Measurements from ENCODE around the gene IGLL5. TPM values are rescaled to one million over a fixed set of nuclear protein-coding genes. Genes with fewer than 3 reads are reported as not detected.

The IGLL5 gene
- not detected for total RNA-seq

DNA sequence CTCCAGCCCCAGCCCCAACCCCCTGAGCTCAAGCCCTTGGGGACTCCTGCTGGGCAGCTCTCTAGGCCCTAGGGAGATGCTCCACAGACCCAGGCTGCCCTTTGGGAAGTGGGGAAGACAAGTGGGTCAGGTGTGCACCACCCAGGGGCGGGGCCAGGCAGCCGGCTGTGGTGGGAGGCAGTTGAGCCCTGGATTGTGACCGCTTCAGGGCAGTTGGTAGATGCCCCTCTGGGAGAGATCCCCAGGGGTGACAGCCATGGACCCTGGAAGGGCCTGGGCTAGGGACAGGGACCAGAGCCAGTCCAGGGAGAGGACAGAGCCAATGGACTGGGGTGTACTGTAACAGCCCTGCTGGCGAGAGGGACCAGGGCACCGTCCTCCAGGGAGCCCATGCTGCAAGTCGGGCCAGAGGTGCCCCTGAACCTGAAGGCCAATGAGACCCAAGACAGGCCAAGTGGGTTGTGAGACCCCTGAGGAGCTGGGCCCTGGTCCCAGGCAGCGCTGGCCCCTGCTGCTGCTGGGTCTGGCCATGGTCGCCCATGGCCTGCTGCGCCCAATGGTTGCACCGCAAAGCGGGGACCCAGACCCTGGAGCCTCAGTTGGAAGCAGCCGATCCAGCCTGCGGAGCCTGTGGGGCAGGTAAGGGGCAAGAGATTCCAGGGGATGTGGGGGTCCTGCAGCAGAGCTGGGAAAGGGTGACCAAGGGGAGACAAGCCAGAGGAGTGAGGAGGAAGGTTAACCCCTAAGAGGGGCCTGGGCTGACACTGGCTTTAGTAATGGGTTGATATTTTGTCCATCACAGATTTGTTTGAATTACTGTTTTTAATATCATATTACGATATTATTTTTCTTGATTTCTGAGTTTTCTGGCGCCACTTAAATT is at the start of gene IGLL5:
Gene IGLL5 (plus strand): TSS at position 196 of the 883 bp plus-strand sequence. CDS start 238 bp downstream, at position 434.
- peaks cover 16% of the 10 kb centered on the region for H3K27me3 Mint-ChIP-seq
- CTCF ChIA-PET: interaction anchor here (0.6 to 0.7 kb wide), 2 partner anchors 41 to 118 kb away, joined by 3 to 4 read pairs; no protein-coding TSS in a partner anchor
- H3K36me3 Mint-ChIP-seq (ENCODE audit: low read depth): no peaks in the 10 kb centered on the region
- ATAC-seq (no peak), DNase-seq (no peak)
- H3K27ac Mint-ChIP-seq: no peak within 1 kb of the TSS
- H3K4me1 Mint-ChIP-seq: peaks cover 12% of the 10 kb centered on the region
- intact Hi-C loops (cut with DNase I, micrococcal nuclease): no loop called here
- no peak within 1 kb of the TSS for H3K4me3 Mint-ChIP-seq
- H3K9me3 Mint-ChIP-seq (ENCODE audit: low read depth): no peaks in the 10 kb centered on the region
- POLR2A ChIA-PET: interaction anchor here (0.6 kb wide), 1 partner anchor 99 kb away, joined by 3 read pairs; no protein-coding TSS in a partner anchor

GRCh38 chr22:22838148-22838786 is 49.3 kb upstream of the IGLL5 start:
- no peaks in the 10 kb centered on the region for H3K36me3 Mint-ChIP-seq (ENCODE audit: low read depth)
- H3K4me3 Mint-ChIP-seq: no peak overlapping the region
- intact Hi-C loops (cut with DNase I, micrococcal nuclease): no loop called here
- ChIA-PET CTCF (interaction anchor here (0.8 to 4.3 kb wide), 3 partner anchors 10 to 20 kb away, joined by 4 to 26 read pairs (median 4); no protein-coding TSS in a partner anchor), POLR2A (interaction anchor here (0.5 kb wide), 1 partner anchor 10 kb away, joined by 3 read pairs; no protein-coding TSS in a partner anchor)
- DNase-seq (no peak), ATAC-seq (no peak)
- peaks cover 11% of the 10 kb centered on the region for H3K4me1 Mint-ChIP-seq
- H3K27me3 Mint-ChIP-seq: no peaks in the 10 kb centered on the region
- no peaks in the 10 kb centered on the region for H3K9me3 Mint-ChIP-seq (ENCODE audit: low read depth)
- no peak overlapping the region for H3K27ac Mint-ChIP-seq

GRCh38 chr22:22839570-22840314 is 47.9 kb upstream of the IGLL5 start:
- CTCF ChIA-PET: interaction anchor here (1.0 kb wide), 2 partner anchors 10 to 52 kb away, joined by 3 read pairs; no protein-coding TSS in a partner anchor
- intact Hi-C loops (cut with DNase I, micrococcal nuclease): no loop called here
- no peaks in the 10 kb centered on the region for H3K27me3 Mint-ChIP-seq
- ATAC-seq (no peak), DNase-seq (no peak)
- no peaks in the 10 kb centered on the region for H3K36me3 Mint-ChIP-seq (ENCODE audit: low read depth)
- no peak overlapping the region for H3K27ac Mint-ChIP-seq
- no peaks in the 10 kb centered on the region for H3K9me3 Mint-ChIP-seq (ENCODE audit: low read depth)
- H3K4me3 Mint-ChIP-seq: no peak overlapping the region
- peaks cover 21% of the 10 kb centered on the region for H3K4me1 Mint-ChIP-seq
- POLR2A ChIA-PET: no interaction called here

GRCh38 chr22:22840780-22841179 is 46.8 kb upstream of the IGLL5 start:
- DNase-seq: no peak
- H3K4me3 Mint-ChIP-seq: no peak overlapping the region
- H3K27me3 Mint-ChIP-seq: no peaks in the 10 kb centered on the region
- H3K36me3 Mint-ChIP-seq (ENCODE audit: low read depth): no peaks in the 10 kb centered on the region
- ChIA-PET POLR2A (no interaction called here), CTCF (no interaction called here)
- H3K4me1 Mint-ChIP-seq: peaks cover 28% of the 10 kb centered on the region
- no peak for ATAC-seq
- intact Hi-C loops (cut with DNase I, micrococcal nuclease): no loop called here
- H3K9me3 Mint-ChIP-seq (ENCODE audit: low read depth): no peaks in the 10 kb centered on the region
- no peak overlapping the region for H3K27ac Mint-ChIP-seq

DNA sequence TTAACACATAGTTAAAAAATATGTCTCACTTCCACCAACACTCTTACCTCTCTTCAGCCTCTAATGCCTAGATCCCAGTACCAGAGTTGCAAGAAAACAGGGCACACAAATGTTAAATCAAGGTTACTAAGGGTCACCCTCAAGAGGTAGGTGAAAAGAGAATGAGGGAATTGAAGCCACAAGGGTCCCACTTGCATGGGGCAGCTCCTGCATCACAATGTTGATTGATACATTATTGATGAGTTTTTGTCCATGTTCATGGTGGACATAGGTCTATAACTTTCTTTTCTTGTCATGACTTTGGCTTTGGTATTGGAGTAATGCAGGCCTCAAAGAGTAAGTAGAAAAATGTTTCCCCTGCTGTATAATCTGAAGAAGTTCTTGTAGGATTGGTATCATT is 46.0 kb upstream of the IGLL5 start:
- Mint-ChIP-seq H3K27me3 (no peaks in the 10 kb centered on the region), H3K4me3 (no peak overlapping the region), H3K27ac (no peak overlapping the region), H3K4me1 (peaks cover 33% of the 10 kb centered on the region), H3K9me3 (ENCODE audit: low read depth) (no peaks in the 10 kb centered on the region), H3K36me3 (ENCODE audit: low read depth) (no peaks in the 10 kb centered on the region)
- DNase-seq: no peak
- ChIA-PET CTCF (interaction anchor here (1.0 kb wide), 1 partner anchor 16 kb away, joined by 3 read pairs; no protein-coding TSS in a partner anchor), POLR2A (no interaction called here)
- no peak for ATAC-seq
- intact Hi-C loops (cut with DNase I, micrococcal nuclease): no loop called here

DNA sequence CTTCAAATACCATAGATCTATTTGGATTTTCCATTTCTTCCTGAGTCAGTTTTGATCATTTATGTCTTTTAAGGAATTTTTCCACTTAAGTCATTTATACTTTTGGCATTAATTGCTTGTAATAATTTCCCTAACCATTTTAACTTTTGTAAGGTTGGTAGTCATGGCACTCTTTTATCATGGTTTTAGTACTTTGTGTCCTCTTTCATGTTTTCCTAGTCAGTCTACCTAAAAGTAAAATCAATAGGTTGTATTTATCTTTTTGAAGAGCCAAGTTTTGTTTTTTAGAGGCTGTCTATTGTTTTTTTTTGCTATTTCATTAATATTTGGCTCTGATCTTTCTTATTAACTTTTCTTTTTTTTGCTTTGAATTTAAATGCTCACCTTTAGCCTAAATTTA is 45.5 kb upstream of the IGLL5 start:
- DNase-seq (no peak), ATAC-seq (no peak)
- Mint-ChIP-seq H3K36me3 (ENCODE audit: low read depth) (no peaks in the 10 kb centered on the region), H3K27ac (no peak overlapping the region), H3K4me3 (no peak overlapping the region), H3K9me3 (ENCODE audit: low read depth) (no peaks in the 10 kb centered on the region), H3K27me3 (no peaks in the 10 kb centered on the region), H3K4me1 (peaks cover 36% of the 10 kb centered on the region)
- intact Hi-C loops (cut with DNase I, micrococcal nuclease): no loop called here
- ChIA-PET POLR2A (no interaction called here), CTCF (interaction anchor here (0.8 to 1.0 kb wide), 2 partner anchors 15 to 55 kb away, joined by 3 read pairs; no protein-coding TSS in a partner anchor)

DNA sequence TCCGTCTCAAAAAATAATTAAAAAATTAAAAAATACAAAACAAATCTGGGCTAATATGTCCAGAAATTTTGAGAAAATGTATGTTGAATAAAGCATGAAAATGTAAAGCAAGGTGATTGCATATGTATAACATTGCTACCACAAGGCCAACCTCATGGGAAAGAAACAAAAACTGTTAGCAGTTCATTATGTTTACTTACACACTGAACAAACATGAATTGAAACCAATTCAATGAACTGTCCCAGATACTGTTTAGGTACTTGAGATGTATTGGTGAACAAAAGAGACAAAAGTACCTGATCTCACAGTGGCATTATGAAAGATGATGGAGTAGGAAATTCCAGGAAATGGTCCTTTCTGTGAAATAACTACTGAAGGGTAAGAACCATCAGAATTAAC is 43.8 kb upstream of the IGLL5 start:
- Mint-ChIP-seq H3K4me1 (peaks cover 35% of the 10 kb centered on the region), H3K27ac (no peak overlapping the region), H3K27me3 (no peaks in the 10 kb centered on the region), H3K36me3 (ENCODE audit: low read depth) (no peaks in the 10 kb centered on the region), H3K9me3 (ENCODE audit: low read depth) (no peaks in the 10 kb centered on the region), H3K4me3 (no peak overlapping the region)
- ChIA-PET CTCF (interaction anchor here (1.5 kb wide), 1 partner anchor 40 kb away, joined by 4 read pairs; no protein-coding TSS in a partner anchor), POLR2A (no interaction called here)
- DNase-seq: no peak
- no peak for ATAC-seq
- intact Hi-C loops (cut with DNase I, micrococcal nuclease): no loop called here

DNA sequence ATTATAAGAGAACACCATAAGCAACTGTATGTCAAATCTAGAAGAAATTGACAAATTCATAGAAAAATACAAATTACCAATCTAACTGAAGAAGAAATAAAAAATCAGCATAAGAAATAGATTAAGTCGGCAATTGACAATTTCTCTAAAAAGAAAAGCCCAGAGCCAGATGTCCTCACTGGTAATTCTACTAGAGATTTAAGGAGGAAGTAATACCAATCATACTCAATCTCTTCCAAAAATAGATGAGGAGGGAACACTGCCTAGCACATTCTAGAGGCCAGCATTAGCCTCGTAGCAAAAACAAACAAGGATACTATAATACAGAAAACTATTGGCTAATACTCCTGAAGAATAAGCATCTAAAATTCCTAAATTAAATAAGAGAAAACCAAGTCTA is 40.4 kb upstream of the IGLL5 start:
- intact Hi-C loops (cut with DNase I, micrococcal nuclease): loop anchor here in 1 of 2 experiments (2.0 kb wide), 1 partner anchor 110 kb away; no protein-coding TSS in a partner anchor
- ChIA-PET POLR2A (no interaction called here), CTCF (interaction anchor here (0.8 to 4.1 kb wide), 19 partner anchors 11 to 110 kb away, joined by 3 to 41 read pairs (median 6); partner anchors contain the start of gene IGLL5)
- Mint-ChIP-seq H3K9me3 (ENCODE audit: low read depth) (no peaks in the 10 kb centered on the region), H3K27ac (no peak overlapping the region), H3K27me3 (no peaks in the 10 kb centered on the region), H3K4me3 (no peak overlapping the region), H3K36me3 (ENCODE audit: low read depth) (no peaks in the 10 kb centered on the region), H3K4me1 (peaks cover 36% of the 10 kb centered on the region)
- DNase-seq (no peak), ATAC-seq (no peak)

DNA sequence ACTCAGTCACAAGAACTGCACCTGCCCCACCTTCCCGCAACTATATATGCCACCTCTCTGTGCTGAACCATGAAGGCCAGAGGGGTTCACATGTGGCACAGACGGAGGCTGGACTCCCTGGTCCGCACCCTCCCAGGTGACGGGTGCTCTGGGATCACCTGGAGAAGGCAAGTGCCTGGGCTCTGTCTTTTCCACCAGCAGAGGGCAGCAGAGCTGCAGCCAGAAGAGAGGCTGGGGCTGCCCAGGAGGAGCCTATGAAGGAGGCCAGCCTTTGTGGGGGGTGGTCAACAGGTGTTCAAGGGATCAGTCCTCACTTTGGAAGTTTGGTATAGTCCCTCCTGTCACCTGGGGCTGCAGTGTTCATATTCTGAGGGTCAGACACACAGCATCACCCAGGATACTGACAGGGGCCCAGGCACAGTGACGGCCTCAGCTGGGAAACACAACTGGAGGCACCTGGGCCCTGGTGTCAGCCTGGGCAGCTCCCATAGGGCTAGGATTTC is 39.2 kb upstream of the IGLL5 start:
- Mint-ChIP-seq H3K9me3 (ENCODE audit: low read depth) (no peaks in the 10 kb centered on the region), H3K27ac (no peak overlapping the region), H3K36me3 (ENCODE audit: low read depth) (no peaks in the 10 kb centered on the region), H3K4me1 (peaks cover 34% of the 10 kb centered on the region), H3K27me3 (no peaks in the 10 kb centered on the region), H3K4me3 (no peak overlapping the region)
- intact Hi-C loops (cut with DNase I, micrococcal nuclease): loop anchor here (1.0 to 2.0 kb wide), 7 partner anchors 28 to 108 kb away; no protein-coding TSS in a partner anchor
- ChIA-PET CTCF (interaction anchor here (0.6 to 4.1 kb wide), 31 partner anchors 10 to 309 kb away, joined by 3 to 41 read pairs (median 5); no protein-coding TSS in a partner anchor), POLR2A (no interaction called here)
- ATAC-seq: peak; percentile 92
- DNase-seq: peak; percentile 85

DNA sequence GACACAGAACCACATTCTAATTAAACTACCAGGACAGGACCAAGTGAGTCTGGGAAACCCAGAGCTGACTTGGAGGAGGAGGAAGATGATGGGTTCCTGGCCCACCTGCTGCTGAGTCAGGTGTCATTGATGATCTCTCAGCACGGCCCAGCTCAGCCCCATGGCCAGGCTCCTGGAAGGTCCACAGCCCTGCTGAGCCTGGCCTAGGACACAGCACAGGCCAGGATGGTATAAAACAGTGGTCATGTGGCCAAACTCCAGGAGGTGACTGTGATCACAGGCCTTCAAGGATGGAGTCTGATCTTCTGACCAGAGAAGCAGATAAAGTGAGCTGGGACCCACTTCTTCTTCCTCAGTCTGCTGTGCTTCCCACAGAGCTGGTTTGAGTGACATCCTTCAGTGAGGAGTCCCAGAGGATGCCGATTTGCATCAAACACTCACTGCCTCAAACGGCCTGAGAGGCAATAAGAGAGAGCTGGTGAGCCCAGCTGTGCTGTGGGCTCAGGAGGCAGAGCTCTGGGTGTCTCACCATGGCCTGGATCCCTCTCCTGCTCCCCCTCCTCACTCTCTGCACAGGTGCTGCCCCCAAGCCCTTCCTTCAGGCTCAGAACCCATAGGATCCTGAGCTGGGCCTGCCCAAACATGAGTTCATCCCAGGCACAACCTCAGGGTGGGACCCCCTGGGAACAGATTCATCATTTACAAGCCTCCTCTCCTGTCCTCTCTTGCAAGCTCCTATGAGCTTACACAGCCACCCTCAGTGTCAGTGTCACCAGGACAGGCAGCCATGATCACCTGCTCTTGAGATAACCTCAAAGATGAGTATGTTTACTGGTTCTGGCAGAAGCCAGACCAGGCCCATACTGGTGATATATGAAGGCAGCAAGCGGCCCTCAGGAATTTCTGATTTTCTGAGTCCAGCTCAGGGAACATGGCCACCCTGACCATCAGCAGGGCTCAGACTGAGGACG is 37.7 kb upstream of the IGLL5 start:
- ChIA-PET POLR2A (interaction anchor here (0.5 kb wide), 1 partner anchor 973 kb away, joined by 3 read pairs; no protein-coding TSS in a partner anchor), CTCF (interaction anchor here (1.0 to 4.1 kb wide), 18 partner anchors 8 to 106 kb away, joined by 3 to 41 read pairs (median 6); no protein-coding TSS in a partner anchor)
- Mint-ChIP-seq H3K4me1 (peaks cover 23% of the 10 kb centered on the region), H3K9me3 (ENCODE audit: low read depth) (no peaks in the 10 kb centered on the region), H3K36me3 (ENCODE audit: low read depth) (no peaks in the 10 kb centered on the region), H3K27me3 (no peaks in the 10 kb centered on the region), H3K27ac (no peak overlapping the region), H3K4me3 (no peak overlapping the region)
- ATAC-seq (no peak), DNase-seq (no peak)
- intact Hi-C loops (cut with DNase I, micrococcal nuclease): loop anchor here (2.0 kb wide), 3 partner anchors 27 to 107 kb away; no protein-coding TSS in a partner anchor
